Measurements from ENCODE around the gene CEP104.

DNA sequence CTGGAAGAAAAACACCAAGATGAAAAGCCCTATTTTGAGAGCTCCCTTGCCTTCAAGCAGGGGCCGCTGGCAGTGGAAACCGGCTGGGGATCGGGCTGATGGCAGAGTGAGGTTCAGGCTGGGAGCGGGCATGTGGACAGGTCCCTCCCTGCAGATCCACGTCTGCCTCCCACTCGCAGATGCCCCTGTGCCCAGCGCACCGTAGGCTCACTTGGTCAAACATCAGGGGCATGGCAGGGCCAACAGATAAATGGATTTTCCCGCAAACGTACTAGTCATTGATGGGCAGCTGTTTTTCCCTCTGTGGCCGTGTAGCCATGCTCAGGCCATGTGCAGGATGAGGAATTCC lies 49.6 kb upstream of the CEP104 start:
- TF ChIP-seq POLR2A (IDR thresholded peaks at IDR 0.05; ENCODE audit: low read length) (no peak), RCOR1 (IDR thresholded peaks at IDR 0.05; ENCODE audit: low read depth, low read length) (no peak)
